ENCODE measurements around the gene PLS1. TPM values are rescaled to one million over a fixed set of nuclear protein-coding genes. Genes with fewer than 3 reads are reported as not detected.

Gene PLS1
- total RNA-seq, 2 experiments from 2014 or later: 4.0 to 7.2 TPM

GRCh38 chr3:142660893-142661292, 64.7 kb downstream of the PLS1 start:
- Histone ChIP-seq H3K4me2 (ENCODE audit: low read length) (no peak overlapping the region), H3K9me2 (ENCODE audit: insufficient read depth, low read length) (no peaks in the 10 kb centered on the region), H4K20me1 (ENCODE audit: insufficient read depth, low read length) (no peaks in the 10 kb centered on the region), H3K4me1 (ENCODE audit: insufficient read depth, low read length, poor library complexity, severe bottlenecking) (no peaks in the 10 kb centered on the region), H3K79me2 (ENCODE audit: insufficient read depth, low read depth, low read length) (no peaks in the 10 kb centered on the region), H3K9me3 (ENCODE audit: low read length) (no peaks in the 10 kb centered on the region), H3K4me3 (ENCODE audit: low read depth, low read length, poor library complexity, severe bottlenecking) (no peak overlapping the region), H3K36me3 (ENCODE audit: insufficient read depth, low read length) (no peaks in the 10 kb centered on the region), H3K27ac (ENCODE audit: low read depth, low read length, poor library complexity, severe bottlenecking) (no peak overlapping the region), H2AFZ (ENCODE audit: low read length) (no peak overlapping the region)
- DNase-seq (ENCODE audit: low spot score): no peak
- intact Hi-C loops (cut with micrococcal nuclease; ENCODE audit: unreplicated experiment): no loop called here
- no TSS peak for BruUV-seq (replicated peaks)
- no peak for TF ChIP-seq EZH2phosphoT487 (IDR thresholded peaks at IDR 0.05; ENCODE audit: borderline replicate concordance, low read depth, low read length)
- no peak for TF ChIP-seq CTCF (conservative IDR thresholded peaks at IDR 0.05; ENCODE audit: low read length)
- ChIA-PET POLR2A (interaction anchor here (0.6 to 1.1 kb wide), 2 partner anchors 15 to 209 kb away, joined by 3 to 4 read pairs; no protein-coding TSS in a partner anchor), CTCF (ENCODE audit: unreplicated experiment) (no interaction called here)

- ChIA-PET CTCF (ENCODE audit: unreplicated experiment) (no interaction called here), POLR2A (interaction anchor here (0.6 to 1.1 kb wide), 2 partner anchors 42 to 91 kb away, joined by 3 to 4 read pairs; no protein-coding TSS in a partner anchor)
- no peak overlapping the region for H3K4me3 ChIP-seq (ENCODE audit: low read depth, low read length, poor library complexity, severe bottlenecking)
- TF ChIP-seq EZH2phosphoT487 (IDR thresholded peaks at IDR 0.05; ENCODE audit: borderline replicate concordance, low read depth, low read length) (no peak), CTCF (conservative IDR thresholded peaks at IDR 0.05; ENCODE audit: low read length) (no peak)
- H3K9me2 ChIP-seq (ENCODE audit: insufficient read depth, low read length): no peaks in the 10 kb centered on the region
- no peaks in the 10 kb centered on the region for H3K36me3 ChIP-seq (ENCODE audit: insufficient read depth, low read length)
- no peaks in the 10 kb centered on the region for H3K4me1 ChIP-seq (ENCODE audit: insufficient read depth, low read length, poor library complexity, severe bottlenecking)
- BruUV-seq (replicated peaks): no TSS peak
- H3K79me2 ChIP-seq (ENCODE audit: insufficient read depth, low read depth, low read length): no peaks in the 10 kb centered on the region
- no peak for DNase-seq (ENCODE audit: low spot score)
- intact Hi-C loops (cut with micrococcal nuclease; ENCODE audit: unreplicated experiment): no loop called here
- H3K4me2 ChIP-seq (ENCODE audit: low read length): no peak overlapping the region
- no peaks in the 10 kb centered on the region for H4K20me1 ChIP-seq (ENCODE audit: insufficient read depth, low read length)
- no peaks in the 10 kb centered on the region for H3K9me3 ChIP-seq (ENCODE audit: low read length)
- H3K27ac ChIP-seq (ENCODE audit: low read depth, low read length, poor library complexity, severe bottlenecking): no peak overlapping the region
- no peak overlapping the region for H2AFZ ChIP-seq (ENCODE audit: low read length)
Observed at GRCh38 chr3:142663865-142664264, 67.7 kb downstream of the PLS1 start.

- CTCF ChIA-PET (ENCODE audit: unreplicated experiment): no interaction called here
- H3K4me2 ChIP-seq (ENCODE audit: low read length): no peak overlapping the region
Observed at GRCh38 chr3:142664311-142664710, 68.1 kb downstream of the PLS1 start.

More at GRCh38 chr3:142664311-142664710, 68.1 kb downstream of the PLS1 start:
- intact Hi-C loops (cut with micrococcal nuclease; ENCODE audit: unreplicated experiment): no loop called here
- H3K9me3 ChIP-seq (ENCODE audit: low read length): no peaks in the 10 kb centered on the region
- POLR2A ChIA-PET: interaction anchor here (0.6 kb wide), 1 partner anchor 92 kb away, joined by 4 read pairs; no protein-coding TSS in a partner anchor
- H3K4me3 ChIP-seq (ENCODE audit: low read depth, low read length, poor library complexity, severe bottlenecking): no peak overlapping the region
- no peak overlapping the region for H2AFZ ChIP-seq (ENCODE audit: low read length)
- H3K36me3 ChIP-seq (ENCODE audit: insufficient read depth, low read length): no peaks in the 10 kb centered on the region
- no peaks in the 10 kb centered on the region for H3K9me2 ChIP-seq (ENCODE audit: insufficient read depth, low read length)
- no peak overlapping the region for H3K27ac ChIP-seq (ENCODE audit: low read depth, low read length, poor library complexity, severe bottlenecking)
- DNase-seq (ENCODE audit: low spot score): no peak
- no TSS peak for BruUV-seq (replicated peaks)
- H4K20me1 ChIP-seq (ENCODE audit: insufficient read depth, low read length): no peaks in the 10 kb centered on the region
- no peaks in the 10 kb centered on the region for H3K4me1 ChIP-seq (ENCODE audit: insufficient read depth, low read length, poor library complexity, severe bottlenecking)
- TF ChIP-seq CTCF (conservative IDR thresholded peaks at IDR 0.05; ENCODE audit: low read length) (no peak), EZH2phosphoT487 (IDR thresholded peaks at IDR 0.05; ENCODE audit: borderline replicate concordance, low read depth, low read length) (no peak)
- no peaks in the 10 kb centered on the region for H3K79me2 ChIP-seq (ENCODE audit: insufficient read depth, low read depth, low read length)

Measured in OCI-LY7 (cell line).